Activated T-cell treated with anti-CD3 and anti-CD28 coated beads for 24 hours (primary cell): ENCODE data around the gene NIN.

Experiments
- DNase-seq: peaks from one replicate; pipeline ENCODE4 v3.0.0-alpha.2; 2020; ENCODE audit warnings: low read depth

Gene NIN

DNA sequence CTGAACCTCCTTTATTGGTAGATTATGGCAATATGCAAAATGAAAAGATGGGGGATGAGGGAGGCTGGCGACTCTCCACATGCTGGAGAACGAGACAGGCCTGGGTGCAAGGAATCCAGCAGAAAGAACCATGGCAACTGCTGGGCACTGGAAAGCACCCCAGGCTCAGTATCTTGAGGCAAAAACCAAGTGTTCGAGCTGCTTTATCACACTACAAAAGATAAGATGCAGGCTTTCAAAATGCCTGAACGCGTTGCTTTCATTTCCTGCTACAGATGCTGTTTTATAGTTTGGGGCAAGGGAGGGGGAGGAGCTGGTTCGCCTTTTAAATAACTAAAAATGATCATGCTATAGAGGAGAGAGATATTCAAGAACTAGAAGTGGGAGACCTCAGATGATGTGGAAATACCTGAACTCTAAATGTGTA lies 38.9 kb downstream of the NIN start:
- DNase-seq = no peak

DNA sequence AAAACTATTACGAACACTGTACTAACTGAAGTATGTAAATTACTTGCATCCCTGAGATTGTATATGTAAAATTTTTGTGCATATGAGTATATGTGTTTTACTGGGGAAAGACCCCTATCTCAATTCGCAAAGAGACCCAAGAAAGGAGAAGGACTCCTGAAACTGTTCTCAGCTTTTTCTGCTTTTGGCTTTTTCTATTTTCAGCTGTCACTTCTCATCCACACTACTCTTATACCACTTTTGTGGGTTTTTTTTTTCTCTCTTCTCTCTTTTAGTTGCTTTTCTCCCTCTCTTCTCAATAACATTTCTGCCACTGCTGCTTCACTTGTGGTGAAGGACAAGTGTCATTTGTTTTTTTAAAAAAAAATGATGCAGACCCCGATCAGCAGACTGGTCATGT lies 39.8 kb downstream of the NIN start:
- DNase-seq = no peak

DNA sequence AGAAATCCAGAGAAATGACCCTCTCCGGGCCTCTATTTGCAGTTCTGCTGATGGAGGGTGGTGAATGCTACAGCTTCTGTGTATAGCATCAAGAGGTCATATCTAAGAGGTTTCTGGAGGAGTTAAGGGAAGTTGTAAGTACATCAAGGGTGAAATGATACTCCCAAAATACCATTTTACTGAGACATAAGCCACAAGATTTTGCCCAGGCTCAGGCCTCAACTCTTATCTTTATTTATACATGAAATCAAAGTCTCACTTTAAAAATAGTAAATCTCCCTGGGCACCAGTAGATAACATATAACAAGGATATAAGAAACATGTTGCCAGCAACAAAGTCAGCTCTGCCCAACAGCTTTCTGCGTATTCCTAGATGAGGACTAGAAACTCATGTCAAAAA lies 40.4 kb downstream of the NIN start:
- no peak for DNase-seq

DNA sequence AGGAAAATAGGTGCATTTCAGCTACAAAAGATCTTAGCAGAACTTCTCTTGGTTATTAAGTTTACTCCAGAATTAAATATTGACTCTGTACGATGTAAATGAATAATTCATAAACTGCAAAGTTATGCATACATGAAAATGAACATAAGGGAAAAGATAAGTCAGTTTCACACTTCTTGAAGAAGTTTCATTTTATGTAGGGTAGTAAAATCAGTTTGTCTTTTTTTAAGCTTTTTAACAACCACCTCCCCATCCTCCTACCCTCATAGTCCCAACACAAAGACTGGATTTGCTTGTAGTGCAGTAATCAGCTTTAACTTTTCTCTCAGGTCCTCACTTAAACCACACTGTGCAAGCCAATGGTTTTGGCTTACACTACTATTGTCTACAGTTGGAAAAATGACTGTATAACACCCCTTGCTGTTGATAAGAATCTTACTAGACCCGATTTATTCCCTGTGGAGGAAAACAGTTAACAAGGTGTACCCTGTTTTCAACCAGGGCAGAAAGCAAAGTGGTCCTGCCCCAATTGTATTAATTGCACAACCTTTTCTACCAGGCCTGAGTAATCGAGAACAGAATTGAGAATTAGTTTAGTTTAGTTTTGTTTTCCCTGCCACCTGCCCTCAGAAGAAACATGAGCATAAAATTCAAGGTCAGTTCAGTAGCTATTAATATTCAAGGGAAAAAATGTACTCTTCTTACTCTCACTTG lies 44.1 kb downstream of the NIN start:
- no peak for DNase-seq

DNA sequence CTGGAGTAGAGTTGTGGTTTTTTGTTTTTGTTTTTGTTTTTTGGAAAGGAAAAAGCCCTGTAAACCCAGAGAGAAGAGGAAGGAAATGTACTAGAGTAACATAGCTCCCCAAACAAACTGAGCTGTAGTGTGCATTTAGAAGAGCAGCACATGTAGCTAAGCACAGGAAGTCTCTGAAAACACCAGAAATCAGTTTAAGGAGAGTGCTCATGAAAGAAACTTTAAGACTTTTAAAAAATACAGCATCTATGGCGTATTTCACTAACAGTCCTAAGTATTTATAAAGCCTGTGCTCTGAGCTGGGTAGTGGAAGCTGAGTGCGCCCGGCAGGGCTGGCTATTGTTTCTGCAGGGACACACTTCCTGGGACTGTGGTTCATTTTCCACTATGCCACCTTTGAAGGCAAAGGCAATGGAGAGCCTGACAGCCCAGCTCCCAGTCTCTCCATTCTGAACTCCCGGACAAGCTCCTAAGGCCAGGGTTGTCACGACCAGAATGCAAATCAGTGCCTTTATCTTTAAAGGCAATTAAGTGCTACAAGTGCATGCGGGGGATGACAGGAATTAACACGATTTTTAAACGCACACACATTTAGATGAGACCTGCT lies 45.4 kb downstream of the NIN start:
- no peak for DNase-seq

DNA sequence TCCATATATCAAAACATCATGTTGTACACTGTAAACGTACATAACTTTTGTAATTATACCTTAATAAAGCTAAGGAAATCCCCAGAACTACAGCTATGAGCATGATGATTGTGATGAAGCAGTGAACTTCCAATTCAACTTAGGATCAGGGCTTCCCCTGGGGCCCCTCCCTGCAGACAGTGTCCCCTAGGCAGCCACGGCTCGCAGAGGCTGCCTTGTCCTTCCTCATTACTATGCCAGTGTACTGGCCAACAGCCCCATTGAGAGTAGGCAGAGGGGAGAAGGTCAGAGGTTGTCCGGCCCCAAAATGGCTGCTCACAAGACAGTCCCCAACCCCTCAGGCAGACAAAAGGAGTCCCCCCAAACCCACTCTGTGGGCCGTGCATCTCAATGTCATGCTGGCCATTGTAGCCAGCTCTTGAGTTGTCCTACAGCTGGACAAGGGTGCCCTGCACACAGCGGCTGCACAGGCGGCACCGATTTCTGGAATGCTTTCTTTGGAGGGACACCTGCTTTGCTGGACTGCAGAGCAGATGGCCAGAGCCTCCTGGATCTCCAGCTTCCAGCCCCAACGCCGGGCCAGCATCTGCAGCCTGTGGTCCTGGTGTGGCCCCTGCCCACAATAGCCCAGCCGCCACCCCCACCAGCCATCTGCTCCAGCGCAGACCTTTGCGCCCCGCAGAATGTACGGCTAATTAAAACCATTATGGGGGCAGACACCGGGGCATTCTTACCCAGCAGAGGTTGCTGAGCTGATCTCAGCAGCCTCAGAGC lies 46.1 kb downstream of the NIN start:
- DNase-seq = no peak

DNA sequence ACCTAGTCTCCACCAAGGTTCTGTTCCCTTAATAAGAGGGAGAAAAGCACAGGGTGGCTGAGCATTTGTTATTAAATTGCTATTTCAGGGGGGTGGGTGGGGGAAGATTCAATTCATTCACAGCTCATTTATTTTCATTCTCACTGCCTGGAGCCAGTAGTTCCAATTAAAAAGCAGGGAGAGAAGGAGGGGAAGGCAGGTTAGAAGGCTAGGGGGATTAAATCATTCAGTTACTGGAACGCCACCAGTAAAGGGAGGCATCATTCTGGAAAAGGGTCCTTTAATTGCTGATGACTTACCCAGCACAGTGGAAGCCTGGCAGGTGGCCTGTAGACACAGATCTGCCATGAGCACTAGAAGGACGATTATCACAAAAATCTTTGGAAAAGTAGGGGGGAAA lies 47.4 kb downstream of the NIN start:
- DNase-seq = no peak

DNA sequence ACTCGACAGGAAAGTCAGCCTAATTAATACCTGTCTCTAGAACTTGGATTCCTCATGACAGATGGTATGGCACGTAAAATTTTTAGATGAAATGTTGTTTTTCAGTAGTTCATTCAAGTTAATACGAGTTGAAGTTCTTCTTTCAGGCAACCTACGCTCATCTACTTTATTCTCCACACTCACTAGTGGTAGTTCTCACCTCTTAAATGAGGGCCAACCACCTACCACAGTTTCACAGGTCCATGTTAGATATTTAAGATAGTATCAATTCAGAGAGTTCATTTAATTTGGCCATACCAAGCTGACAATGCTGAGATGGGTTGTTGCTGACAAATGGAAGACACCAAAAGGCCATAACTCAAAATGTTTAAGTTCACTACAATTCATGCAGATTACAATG lies 50.6 kb downstream of the NIN start:
- no peak for DNase-seq

DNA sequence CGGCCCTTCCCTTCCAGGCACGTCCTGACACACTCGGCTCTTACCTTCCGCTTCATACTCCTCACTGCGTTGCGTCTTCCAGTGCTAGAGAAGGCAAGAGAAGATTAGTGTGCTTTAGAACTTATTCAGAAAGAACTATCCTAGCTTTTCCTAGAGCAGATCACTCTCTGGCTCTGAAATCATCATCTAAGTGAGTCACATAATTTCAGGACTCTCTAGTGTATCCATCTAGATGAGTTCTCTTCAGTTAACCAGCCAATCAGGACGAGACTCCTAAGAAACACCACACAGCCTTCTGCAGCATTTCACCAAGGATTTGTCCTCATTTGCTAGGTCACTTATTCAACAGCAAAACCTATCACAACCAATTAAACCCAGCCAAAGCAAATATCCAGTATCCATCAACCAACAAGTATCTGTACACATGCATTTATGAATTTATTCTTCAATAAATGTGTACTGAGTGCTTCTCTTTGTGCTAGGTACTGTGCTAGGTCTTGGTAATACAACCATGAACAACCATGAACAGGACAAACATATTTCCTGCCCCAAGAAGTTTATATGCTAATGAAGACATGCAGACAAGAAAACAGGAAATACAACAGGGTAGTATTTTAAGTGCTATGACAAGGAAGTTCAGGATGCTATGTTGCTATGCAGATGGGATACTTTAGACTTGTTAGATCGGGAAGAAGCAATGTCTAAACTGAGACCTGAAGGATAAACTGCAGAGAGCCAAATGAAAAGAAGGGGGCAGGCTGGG lies 52.1 kb downstream of the NIN start:
- no peak for DNase-seq

DNA sequence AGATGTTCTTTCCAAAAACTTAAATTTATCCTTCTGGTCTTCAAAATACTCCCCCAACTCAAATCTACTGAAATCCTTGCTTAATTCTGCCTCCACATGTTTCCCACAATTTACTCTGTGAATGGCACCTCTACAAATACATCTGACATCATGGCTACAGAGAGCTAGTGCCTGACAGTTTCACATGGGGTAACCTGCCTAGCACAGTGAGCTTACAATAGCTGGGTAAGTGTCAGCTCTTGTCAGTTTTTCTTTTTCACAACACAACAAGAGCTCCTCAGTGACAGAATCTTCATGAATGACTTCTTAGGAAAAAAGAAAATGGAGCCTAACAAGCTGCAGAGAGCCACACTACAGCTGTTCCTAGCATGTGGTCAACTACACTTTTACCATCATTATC lies 54.4 kb downstream of the NIN start:
- DNase-seq = no peak

DNA sequence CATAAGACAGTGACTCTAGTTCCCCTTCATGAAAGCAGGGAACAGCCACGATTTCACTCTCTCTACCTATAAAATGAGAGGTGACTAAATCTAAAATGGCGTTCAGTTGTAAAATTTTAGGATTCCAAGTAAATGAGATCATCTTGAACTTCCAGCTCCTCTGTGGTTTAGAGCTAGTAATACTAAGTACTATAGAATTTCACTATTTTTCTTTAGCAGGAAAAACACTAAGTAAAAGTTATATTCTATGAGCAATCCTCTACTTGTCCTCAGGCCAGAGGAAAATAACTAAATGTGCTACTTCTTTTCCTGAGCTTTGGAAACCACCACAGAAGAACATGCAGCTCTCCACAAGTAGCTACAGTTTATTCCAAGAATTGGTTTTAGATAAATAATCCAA lies 55.6 kb downstream of the NIN start:
- no peak for DNase-seq

DNA sequence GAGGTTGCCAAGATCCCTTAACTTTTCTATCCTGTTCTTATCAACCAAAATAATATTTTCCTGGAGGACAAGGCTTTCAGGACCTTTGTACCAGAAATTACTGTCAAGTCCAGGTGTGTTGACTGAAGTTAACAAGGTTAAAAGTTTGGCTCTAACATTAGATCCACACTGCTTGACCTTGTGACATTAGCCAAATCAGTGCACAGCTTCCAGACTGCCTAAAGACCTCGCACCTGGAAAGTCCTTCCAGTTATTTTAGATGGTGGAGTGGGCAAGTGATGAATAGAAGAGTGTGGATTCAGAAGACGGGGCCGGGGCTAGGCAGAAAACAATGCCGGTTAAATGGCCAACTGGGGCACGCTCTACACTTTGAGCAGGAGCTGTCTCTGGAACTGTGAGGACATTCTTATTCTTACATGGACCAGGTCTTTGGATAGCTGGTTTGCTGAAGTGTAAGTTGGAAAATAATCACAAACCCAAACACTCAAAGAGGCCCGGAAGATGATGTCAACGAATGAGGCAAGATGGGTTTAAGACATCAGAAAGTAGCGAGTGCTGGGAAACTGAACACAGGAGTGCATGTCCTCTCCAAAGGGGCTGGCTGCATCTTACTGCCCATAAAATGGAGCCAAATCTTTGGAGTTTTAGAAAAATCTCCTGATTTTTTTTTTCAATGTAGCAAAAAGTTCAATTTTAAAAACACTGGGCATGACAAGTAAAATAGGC lies 56.3 kb downstream of the NIN start:
- DNase-seq = no peak

DNA sequence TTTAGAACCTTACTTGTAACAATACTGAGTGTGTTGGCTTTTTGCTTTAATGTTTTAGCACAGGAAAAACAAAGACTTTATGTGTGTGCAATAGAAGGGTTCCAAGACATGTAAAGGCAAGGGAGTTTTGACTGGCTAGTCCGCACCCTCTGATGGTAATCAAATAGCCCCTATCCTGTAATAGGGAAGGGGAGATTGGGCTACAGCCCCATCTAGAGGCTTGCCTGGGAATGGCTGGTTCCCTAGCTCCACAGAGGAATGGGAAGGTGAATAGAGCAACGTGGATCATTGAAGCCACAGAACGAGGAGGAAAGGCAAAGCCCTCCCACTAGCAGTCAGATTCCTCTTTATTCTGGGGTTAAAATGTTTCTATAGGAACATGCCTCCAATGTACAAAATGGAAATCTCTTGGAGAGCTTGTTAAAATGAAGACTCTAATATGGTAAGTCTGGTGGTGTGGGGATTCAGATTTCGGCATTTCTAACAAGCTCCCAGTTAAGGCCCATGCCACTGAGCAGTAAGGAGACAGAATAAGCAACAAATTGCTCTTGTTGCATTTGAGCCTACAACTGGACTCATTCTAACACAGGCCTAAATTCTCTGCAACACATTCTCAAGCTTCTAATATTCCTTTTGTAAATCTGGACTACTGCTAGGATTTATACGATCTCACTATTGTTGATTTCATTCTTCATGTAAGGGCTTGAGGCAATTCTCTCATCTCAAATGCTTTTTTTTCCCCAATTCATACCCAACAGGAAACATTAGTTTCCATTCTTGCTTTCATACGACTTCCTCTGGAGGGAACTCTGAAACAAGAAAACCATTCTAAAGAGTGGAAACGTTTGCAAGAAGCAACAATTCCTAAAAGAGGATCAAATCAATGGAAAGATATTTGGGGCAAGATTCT lies 57.1 kb downstream of the NIN start:
- no peak for DNase-seq

DNA sequence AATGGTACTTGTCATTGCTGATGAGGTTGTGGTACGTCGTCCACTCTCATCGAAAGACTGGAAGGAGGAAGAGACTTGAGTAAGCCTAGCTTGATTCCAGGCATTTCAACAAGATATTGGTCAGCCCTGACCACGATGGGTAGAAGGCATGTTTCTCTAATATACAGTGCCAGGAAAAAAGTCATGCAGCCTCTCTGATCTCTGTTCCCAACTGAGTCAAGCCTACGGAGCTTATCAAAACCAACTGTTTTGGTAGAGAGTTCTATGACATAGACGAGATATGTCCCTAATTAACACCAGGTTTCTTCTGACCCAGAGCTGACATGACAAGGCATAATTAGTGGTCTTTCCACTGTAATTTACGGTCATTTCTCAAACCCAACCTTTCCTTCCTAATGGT lies 58.5 kb downstream of the NIN start:
- no peak for DNase-seq

DNA sequence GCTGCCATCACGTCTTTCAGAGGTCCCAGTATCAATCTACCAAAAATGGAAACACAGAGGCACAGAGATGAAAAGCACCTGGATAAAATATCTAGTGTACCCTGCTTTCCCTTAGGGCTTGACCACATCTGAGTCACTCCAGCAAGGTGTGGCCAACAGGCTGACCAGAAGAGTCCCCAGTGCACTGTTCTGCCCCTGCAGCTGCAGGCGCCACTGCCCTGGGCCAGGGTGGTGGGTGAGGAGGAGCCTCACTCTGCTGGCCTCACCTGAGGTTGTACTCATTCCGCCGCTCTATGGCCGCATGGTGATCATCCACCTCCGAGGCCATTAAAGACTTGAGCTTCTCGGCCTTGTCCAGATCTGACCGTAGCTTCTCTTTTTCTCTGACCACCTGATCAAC lies 60.4 kb downstream of the NIN start:
- no peak for DNase-seq

DNA sequence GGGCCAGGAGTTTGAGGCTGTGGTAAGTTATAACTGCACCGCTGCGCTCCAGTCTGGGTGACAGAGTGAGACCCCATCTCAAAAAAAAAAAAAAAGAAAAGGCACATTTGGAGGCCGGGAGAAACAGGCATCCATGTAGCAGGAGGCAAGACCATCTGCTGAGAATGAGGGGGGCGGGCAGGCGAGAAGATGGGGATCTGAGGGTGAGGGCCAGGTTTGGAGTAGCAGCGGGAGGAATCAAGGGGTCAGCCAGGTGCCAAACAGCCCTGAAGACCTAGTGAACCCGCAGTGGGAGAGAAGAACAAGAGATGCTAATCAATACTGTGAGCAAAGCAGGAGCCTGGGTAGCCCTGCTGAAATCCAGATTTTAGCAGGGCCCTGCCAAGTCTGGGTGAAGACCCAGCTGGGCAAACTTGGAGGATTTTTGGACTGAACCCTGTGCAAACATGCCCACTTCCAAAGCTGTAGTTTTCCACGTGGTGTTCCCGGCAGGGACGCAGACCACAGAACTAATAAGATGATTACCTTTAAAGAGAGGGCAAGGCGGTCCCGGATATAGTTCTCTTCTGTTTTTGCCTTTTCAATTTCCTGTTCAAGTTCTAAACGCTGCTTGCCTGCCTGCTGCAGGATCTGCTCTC lies 61.0 kb downstream of the NIN start:
- DNase-seq = no peak

DNA sequence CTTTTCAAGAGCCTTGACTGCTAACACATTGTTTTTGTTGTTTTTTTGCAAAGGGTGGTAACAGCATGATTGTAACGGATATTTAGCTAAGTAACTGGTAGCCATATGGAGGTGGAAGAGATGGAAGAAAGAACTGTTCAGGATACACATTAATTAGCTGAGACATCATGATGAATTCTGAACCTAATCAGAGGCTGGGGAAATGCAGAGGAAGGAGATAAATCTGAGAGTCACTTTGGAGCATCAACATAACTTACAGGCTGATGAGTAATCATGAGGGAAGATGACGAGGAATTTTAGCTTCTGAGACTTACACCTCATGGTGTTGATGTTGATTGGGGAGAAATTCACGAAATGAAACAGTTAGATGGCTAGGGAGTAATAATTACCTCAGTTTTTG lies 62.3 kb downstream of the NIN start:
- no peak for DNase-seq

DNA sequence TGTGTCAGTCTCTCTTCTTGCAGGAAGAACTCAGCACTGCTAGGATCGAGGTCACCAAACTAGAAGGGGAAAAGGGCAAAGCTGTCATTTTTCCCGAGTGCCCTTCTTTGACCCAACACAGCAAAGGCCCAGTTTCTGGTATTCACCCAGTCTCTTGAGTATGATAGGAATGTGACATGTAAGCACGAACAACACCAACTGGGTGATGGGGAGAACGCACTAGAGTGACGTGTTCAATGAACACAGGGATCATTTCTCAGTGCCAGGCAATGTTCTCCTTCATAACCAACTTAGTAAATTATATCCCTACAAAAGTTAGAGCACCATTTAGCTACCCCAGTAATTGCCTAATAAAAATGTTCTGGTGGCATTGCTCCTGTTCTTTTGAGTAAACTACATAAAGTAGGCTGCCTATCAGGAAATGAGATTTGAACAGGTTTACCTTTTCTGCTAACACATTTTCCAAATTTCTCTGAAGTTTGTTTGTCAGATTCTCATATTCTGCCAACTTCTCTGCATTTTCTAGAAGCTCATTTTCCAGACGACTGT lies 64.5 kb downstream of the NIN start:
- DNase-seq = no peak

DNA sequence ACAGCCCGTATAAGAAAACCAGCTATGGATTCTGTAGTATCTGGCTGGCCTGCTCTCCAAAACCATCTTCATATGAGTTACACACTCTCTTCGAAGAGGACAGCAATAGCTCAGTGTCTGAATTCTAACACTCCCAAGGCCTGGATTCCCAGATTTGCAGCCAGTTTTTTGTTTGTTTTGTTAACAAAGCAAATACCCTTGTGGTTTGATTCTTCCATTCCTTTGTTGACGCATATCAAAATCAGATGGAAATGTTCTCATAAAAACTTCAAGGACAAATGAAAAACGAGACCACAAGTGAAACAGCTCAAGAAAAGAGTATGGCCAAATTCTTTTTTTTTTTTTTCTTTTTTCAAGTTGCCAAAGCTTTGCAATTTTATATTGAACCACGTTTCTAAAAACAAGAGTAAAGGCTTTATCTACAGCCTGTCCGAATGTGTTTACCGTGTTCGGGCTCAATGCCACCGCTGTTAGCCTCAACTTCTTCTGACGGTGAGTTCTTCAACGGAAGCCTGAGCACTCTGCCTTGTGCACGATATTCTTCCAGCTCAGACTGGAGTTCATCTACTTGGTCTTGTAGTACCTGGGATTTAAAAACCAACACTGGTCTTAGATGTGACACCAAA lies 67.5 kb downstream of the NIN start:
- DNase-seq = no peak

DNA sequence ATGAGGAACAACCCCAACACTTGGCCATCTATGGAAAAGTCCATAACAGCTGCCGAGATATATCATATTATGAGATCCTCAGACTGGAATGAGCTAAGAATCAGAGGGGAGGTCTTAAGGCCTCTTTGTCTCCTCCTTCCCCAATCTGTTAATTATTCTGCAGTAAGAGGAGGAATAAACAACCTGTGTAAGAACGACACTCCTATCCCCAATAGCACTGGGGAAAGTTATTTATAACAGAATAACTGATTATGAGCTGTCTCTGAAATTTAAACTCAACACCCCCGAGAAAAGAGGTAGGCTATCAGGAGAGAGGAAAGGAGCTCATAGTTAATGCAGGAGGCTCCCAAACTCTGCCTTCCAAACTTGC lies 68.0 kb downstream of the NIN start:
- no peak for DNase-seq
